NCI-H2196 treated with DMSO at 0.1 percent for 48 hours (cell line): Measurements from ENCODE around the gene C2.
"Not testable (repeated sequence)": the region's sequence is repeated elsewhere in the genome, so short reads cannot be mapped to it uniquely, and the experiment has no call there.

Source experiments
- DNase-seq: peaks from one replicate; lab custom pipeline; 2025; ENCODE audit not compliant: unreplicated experiment; lab: John Stamatoyannopoulos, UW

Gene C2

GRCh38 chr6:31920811-31921210 is 6.7 kb upstream of the C2 start:
- no peak for DNase-seq

GRCh38 chr6:31922942-31923341 is 4.6 kb upstream of the C2 start:
- no peak for DNase-seq

- no peak for DNase-seq
These were observed 550 bp downstream of the C2 start for GRCh38 chr6:31927863-31928671.

- no peak for DNase-seq
These were observed 1.1 kb downstream of the C2 start for GRCh38 chr6:31928672-31928939.

- DNase-seq = no peak
These were observed 3.4 kb downstream of the C2 start for GRCh38 chr6:31930962-31931361.

- DNase-seq = not testable (repeated sequence)
These were observed 4.6 kb downstream of the C2 start for GRCh38 chr6:31932137-31932536.

GRCh38 chr6:31933537-31933936 is 6.0 kb downstream of the C2 start:
- no peak for DNase-seq

GRCh38 chr6:31935021-31935420 is 7.5 kb downstream of the C2 start:
- DNase-seq = no peak

GRCh38 chr6:31935823-31936222 is 8.3 kb downstream of the C2 start:
- no peak for DNase-seq

- DNase-seq = no peak
These were observed 12.7 kb downstream of the C2 start for GRCh38 chr6:31940256-31940664.

- DNase-seq = no peak
These were observed 16.2 kb downstream of the C2 start for GRCh38 chr6:31943742-31944141.

- no peak for DNase-seq
These were observed 17.6 kb downstream of the C2 start for GRCh38 chr6:31945154-31945506.

GRCh38 chr6:31945507-31946369 is 18.2 kb downstream of the C2 start, which contains the start of gene CFB:
Gene CFB (plus strand): TSS chr6:31946095. CDS start chr6:31946222, 127 bp downstream.
- no peak for DNase-seq

- DNase-seq = no peak
These were observed 18.9 kb downstream of the C2 start for GRCh38 chr6:31946370-31946885.

- no peak for DNase-seq
These were observed 19.7 kb downstream of the C2 start for GRCh38 chr6:31947070-31947675.

GRCh38 chr6:31947864-31948263 is 20.3 kb downstream of the C2 start:
- no peak for DNase-seq

- no peak for DNase-seq
These were observed 20.8 kb downstream of the C2 start for GRCh38 chr6:31948306-31948705.

- no peak for DNase-seq
These were observed 21.4 kb downstream of the C2 start for GRCh38 chr6:31948753-31949413.

- no peak for DNase-seq
These were observed 22.5 kb downstream of the C2 start for GRCh38 chr6:31949926-31950548.

GRCh38 chr6:31952140-31952805 is 24.8 kb downstream of the C2 start:
- peak; percentile 24 for DNase-seq
